H7 (cell line): ENCODE data around the gene FAM131B. TPM values are rescaled to one million over a fixed set of nuclear protein-coding genes. Genes with fewer than 3 reads are reported as not detected.
"Not testable (repeated sequence)": the region's sequence is repeated elsewhere in the genome, so short reads cannot be mapped to it uniquely, and the experiment has no call there.

Experiments used
- DNase-seq: peaks from one replicate; pipeline ENCODE4 v3.0.0; 2012
- H3K27me3 ChIP-seq: 2 replicates; pipeline ENCODE4 v1.6.0; 2011; ENCODE audit warnings: mild to moderate bottlenecking, low read length; ENCODE audit not compliant: control insufficient read depth, insufficient read depth
- H3K36me3 ChIP-seq: replicated peaks from 2 replicates; pipeline ENCODE4 v1.5.1; 2011; ENCODE audit warnings: low read length; ENCODE audit not compliant: control insufficient read depth, insufficient read depth
- H3K4me3 ChIP-seq: 2 replicates; pipeline ENCODE4 v1.5.1; 2011; ENCODE audit warnings: low read depth, mild to moderate bottlenecking, control low read depth, low read length, moderate library complexity; ENCODE audit not compliant: insufficient read depth
- total RNA-seq: library from RNA; depleted of rRNA; stranded (reverse); fragments of >200 nt; shearing (Covaris generic); gene quantifications from 2 replicates; pipeline ENCODE4 v1.2.3, GENCODE V29; 2014

Gene FAM131B
- total RNA-seq, 1 experiment from 2014 or later = 11.9 TPM

DNA sequence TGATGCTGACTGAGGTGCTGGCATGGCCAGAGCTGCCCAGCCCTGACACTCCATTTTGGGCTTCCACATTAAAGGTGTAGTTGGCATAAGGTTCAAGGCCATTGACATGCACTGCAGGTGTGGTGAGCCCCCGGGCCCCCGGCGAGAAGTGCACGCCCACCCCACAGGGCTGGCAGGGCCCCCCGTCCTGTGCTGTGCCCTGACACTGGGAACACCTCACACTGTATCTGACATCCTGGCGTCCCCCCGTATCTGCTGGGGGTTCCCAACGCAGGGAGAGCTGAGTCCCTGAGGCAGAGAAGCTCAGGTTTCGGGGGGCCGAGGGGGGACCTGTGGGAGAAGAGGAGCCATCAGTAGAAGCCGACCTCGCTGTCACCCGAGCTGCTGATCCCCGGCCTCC lies 36.1 kb upstream of the FAM131B start:
- Histone ChIP-seq H3K36me3 (peaks cover 67% of the 10 kb centered on the region), H3K4me3 (no peak overlapping the region), H3K27me3 (no peaks in the 10 kb centered on the region)
- peak; percentile 49 for DNase-seq

DNA sequence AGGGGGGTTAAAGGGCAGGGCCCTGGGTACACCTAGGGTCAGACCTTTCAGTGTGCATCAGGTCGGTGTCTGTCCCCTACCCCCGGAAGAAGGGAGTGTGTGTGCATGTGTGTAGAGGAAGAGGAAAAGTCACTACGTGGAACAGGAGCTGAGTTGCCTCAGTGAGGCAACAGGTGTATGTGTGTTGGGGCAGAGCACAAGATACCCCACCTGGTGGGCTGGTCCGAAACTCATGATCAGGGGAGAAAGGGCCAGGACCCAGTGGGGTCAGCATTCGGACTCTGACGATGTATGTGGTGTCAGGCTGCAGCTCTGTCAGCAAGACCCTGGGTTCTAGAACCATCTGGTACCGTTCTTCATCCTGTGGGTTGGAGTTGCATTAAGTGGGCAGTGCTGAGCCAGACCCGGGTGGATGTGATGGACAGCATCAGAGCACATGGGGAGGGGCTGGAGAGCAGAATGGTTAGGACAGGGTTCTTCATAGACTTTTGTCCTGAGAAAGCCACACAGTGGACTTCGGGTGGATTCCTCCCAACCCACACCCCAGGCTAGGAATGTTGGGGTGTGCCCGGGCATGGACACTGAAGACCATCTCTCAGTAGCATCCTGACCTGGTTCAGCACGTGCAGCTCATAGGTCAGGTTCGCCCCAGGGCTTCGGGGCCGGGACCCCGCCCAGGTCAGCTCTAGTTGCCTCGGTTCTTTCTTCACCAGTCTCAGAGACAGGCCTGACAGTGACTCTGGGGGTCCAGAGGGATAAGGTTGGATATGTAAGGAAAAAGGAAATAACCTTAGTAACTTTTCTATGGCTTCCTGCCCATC lies 35.4 kb upstream of the FAM131B start:
- peak; percentile 26 for DNase-seq
- Histone ChIP-seq H3K36me3 (peaks cover 70% of the 10 kb centered on the region), H3K27me3 (no peaks in the 10 kb centered on the region), H3K4me3 (no peak overlapping the region)

DNA sequence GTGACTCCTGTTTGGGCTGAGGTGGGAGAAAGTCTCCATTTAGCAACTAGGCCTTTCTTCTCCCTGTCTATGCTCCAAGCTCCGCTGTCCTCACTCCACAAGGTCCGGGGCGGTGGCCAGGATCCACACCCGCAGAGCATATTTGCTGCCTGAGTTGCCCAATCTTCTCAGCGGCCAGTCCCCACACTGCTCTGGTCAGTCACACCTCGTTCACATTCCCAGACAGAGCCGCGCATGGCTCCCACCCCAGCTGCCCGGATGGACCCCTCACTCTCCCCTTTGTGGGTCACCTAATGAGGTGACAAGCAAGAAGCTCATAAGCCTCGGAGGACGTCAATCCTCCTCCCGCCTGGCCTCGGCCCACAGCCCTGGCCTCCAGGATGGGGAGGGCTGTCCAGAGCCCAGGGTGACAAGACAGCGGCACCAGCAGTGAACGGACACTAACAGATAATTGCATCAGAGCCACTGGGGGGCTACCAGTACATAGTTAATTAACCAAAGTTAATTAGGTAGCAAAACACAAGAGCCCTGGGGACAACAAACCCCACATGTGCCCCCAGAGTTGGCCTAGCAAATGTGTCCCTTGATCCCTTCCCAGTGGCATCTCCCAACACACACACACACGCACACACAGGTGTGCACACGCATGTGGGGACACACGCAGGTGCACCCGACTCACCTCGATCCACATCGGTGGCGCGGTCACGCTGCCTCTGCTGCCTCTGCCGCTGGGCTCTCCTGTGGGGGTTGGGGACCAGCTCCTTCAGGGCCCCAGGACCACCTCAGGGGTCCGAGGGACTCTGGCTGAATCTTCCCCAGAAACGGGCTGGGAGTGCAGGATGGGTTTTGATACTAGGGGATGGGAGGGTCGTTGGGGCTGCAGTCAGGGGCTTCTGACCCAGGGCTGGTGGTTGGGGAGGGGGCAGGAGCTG lies 34.4 kb upstream of the FAM131B start:
- DNase-seq = peak; percentile 34
- peaks cover 72% of the 10 kb centered on the region for H3K36me3 ChIP-seq
- H3K4me3 ChIP-seq = no peak overlapping the region
- H3K27me3 ChIP-seq = no peaks in the 10 kb centered on the region

DNA sequence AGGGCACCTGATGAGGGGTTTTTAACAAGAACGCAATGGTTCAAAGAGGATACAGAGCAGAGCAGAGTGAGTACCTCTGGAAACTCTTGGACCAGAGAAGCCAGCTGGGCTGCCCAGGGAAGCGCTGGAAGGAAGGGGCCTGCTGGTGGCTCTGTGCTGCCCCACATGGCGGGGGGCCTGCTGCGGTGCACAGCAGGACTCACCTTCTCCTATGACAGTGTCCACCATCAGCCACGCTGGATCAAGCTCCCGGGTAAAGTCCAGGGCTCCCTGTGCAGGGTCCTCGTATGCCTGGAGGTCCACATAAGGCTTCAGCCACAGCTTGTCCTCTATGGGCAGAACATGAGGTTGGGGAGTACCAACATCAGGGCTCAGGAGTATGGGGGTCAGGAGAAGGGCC lies 33.7 kb upstream of the FAM131B start:
- Histone ChIP-seq H3K36me3 (peaks cover 72% of the 10 kb centered on the region), H3K4me3 (no peak overlapping the region), H3K27me3 (no peaks in the 10 kb centered on the region)
- DNase-seq = peak; percentile 25

DNA sequence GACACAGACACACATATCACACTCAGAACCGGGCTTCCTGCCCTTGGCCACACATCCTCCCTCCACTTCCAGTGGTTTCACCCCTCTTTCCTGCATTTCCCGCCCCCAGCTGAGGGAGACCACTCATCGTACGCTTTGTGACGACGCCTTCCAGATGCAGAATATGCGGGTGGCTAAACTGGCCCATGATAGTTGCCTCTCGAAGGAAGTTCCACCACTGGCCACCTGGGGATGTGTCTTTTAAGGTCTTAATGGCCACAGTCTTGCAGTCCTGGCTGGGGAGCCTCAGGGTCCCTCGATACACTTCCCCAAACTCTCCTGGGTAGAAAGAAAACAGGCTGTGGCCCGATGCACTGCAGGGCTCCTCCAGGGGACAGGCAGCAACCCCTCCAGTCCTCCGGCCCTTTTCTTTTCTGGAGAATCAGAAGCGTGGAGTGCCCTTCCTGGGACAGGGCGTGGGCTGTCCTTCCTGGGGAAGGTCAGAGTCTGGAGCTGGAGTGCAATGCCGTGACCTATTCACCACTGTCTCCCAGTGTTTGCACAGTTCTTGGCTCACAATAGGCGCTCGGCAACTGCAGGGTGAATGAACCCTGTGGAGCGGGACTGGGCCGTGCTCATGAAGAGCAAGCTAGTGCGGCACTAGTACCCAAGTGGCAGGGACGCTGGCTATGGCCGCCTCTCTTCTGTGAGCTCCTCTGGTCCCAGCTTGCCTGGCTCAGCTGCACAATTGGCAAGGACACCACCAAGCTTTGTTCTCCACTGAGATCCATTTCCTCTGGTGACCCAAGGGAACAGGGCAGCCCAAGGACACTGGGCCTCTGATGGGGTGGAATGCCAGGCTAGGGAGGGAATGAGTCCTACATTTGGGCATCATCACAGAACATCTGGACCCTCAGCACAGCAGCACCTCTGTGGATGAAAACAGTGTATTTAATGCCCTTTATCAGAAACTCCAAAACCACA lies 33.0 kb upstream of the FAM131B start:
- no peaks in the 10 kb centered on the region for H3K27me3 ChIP-seq
- H3K4me3 ChIP-seq = no peak overlapping the region
- DNase-seq = peak; percentile 62
- peaks cover 71% of the 10 kb centered on the region for H3K36me3 ChIP-seq

DNA sequence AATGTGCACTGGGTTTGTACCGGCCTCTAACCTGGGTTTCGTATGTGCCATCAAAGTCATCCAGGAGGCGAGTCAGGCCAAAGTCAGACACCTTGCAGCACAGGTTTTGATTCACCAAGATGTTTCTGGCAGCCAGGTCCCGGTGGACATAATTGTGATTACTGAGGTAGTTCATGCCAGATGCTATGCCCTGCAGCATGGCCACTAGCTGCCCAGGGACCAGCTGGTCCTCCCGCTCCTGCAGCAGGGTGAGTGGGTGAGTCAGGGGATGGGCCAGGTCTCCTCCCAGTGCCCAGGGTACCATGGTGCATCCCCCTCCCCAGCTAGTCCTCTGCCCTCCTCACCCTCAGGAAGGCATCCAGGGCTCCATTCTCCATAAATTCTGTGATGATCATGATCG lies 32.3 kb upstream of the FAM131B start:
- Histone ChIP-seq H3K36me3 (peaks cover 69% of the 10 kb centered on the region), H3K4me3 (no peak overlapping the region), H3K27me3 (no peaks in the 10 kb centered on the region)
- DNase-seq = no peak

DNA sequence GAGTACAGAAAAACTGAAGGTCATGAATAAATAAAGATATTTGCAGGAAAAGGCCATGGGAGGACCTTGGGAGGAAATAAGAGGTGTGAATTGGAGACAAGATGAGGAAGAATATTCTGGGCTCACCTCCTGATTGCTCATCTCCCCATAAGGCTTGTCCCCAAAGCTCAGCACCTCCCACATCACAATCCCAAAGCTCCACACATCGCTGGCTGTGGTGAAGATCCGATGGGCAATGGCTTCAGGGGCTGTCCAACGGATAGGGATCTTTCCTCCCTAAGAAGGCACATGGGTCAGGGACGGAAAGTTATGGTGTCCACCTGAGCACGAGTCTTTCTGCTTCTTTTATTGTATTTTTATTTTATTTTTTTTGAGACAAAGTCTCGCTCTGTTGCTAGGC lies 31.6 kb upstream of the FAM131B start:
- no peaks in the 10 kb centered on the region for H3K27me3 ChIP-seq
- DNase-seq = peak; percentile 16
- H3K36me3 ChIP-seq = peaks cover 72% of the 10 kb centered on the region
- no peak overlapping the region for H3K4me3 ChIP-seq

DNA sequence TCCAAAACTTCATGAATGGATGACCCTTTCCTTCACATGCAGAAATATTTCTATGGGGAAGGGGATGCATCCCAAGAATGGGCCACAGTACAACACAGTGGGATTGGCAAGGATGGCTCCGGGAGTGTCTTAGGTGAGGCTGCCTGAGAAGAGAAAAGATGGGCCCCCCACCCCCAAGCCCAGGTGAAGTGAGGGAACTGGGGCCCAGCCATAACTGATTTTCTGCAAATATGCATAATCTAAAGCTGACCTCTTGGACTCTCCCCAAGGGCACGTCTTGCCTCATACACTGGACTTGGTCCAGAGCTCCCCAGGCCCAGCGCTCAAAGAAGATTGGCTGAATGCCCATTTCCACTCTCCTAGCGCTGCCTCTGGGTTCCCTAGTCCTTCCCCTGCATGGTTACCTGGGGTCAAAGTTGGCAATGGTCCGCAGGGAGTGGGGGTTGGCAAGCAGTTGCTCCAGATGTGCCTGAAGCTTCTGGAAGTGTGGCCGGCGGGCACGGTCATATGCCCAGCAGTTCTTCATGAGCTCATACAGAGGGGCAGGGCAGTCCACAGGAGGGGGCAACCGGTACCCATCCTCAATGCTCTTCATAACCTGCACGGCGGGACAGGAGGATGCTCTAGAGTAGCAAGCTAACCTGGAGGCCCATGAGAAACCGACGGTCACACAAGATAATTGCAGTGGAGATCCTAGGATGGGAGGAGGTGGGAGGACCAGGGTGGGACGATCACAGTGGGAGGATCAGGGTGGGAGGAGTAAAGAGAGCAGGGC lies 30.9 kb upstream of the FAM131B start:
- peak; percentile 15 for DNase-seq
- H3K4me3 ChIP-seq = no peak overlapping the region
- no peaks in the 10 kb centered on the region for H3K27me3 ChIP-seq
- peaks cover 70% of the 10 kb centered on the region for H3K36me3 ChIP-seq

DNA sequence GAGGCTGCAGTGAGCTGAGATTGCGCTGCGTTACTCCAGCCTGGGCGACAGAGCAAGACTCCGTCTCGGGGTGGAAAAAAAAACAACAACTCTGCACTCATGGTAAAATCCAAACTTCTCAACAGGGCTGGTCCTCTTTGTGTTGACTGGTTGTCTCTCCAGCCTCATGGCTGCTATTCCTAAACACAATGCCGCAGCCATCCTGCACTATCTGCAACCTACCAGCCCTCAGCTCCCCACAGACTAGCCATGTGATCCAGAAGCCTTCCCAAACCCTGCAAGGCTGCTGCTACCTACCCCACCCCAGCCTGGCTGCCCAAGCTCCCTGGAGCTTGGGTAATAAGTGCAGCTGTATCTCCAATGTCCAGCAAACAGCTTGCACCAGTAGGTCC lies 30.4 kb upstream of the FAM131B start:
- peak; percentile 42 for DNase-seq
- no peaks in the 10 kb centered on the region for H3K27me3 ChIP-seq
- no peak overlapping the region for H3K4me3 ChIP-seq
- peaks cover 71% of the 10 kb centered on the region for H3K36me3 ChIP-seq

DNA sequence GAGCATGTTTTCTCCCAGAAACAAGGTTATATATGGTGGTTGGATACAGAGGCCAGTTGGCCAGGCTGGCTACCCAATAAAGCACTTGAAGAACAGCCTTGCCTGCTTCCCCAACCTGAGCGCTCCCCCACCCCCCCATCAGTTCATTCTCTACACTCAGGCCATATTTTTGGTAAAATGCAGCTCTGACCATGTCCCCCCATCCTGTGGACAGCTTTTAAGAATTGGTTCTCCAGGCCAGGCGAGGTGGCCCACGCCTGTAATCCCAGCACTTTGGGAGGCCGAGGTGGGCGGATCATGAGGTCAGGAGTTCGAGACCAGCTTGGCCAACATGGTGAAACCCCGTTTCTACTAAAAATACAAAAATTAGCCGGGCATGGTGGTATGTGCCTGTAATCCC lies 29.9 kb upstream of the FAM131B start:
- H3K4me3 ChIP-seq, DNase-seq, H3K27me3 ChIP-seq: not testable (repeated sequence)
- H3K36me3 ChIP-seq = peaks cover 70% of the 10 kb centered on the region

DNA sequence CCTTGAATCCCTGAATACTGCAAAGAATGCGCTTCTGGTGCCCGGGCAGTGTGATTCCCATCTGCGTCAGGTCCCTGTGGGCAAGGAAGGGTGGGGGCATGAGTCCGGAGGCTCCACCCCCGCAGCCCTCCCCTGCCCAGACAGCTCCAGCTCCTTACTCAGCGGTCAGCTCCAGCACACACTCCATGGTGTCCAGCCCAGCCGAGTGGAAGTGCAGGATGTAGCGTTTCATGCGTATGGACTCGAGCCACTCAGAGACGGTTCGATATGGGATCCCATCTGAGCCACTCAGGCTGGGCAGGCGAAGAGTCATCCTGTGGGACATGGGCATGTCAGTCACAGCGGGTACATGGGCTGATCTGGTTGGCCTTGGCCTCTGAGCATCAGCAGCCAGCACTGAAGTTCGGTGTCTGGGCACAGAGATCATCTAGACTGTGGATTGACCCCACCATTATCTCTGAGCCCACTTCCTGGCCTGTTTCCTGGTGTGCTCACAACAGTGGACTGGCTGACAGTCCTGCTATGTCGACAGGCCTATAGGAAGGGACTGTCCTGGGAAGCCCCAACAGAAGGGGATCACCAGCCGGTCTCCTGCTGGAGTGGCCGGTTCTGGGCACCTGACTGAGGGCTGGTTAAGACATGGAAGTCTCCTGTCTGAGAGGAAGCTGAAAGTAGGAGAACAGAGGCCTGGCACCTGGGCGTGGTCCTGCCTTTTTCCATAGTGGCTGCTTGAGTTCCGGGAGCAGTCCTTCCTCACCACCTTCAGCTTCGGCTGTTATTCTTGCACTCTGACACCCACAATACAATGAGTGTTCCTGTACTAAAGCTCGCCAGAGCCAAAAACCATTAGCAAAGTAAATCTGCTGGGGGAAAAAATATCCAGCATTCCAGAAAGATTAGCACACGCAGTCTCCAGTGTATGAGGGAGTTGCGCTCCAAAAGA lies 29.2 kb upstream of the FAM131B start:
- peaks cover 68% of the 10 kb centered on the region for H3K36me3 ChIP-seq
- peak; percentile 58 for DNase-seq
- H3K27me3 ChIP-seq = no peaks in the 10 kb centered on the region
- no peak overlapping the region for H3K4me3 ChIP-seq

DNA sequence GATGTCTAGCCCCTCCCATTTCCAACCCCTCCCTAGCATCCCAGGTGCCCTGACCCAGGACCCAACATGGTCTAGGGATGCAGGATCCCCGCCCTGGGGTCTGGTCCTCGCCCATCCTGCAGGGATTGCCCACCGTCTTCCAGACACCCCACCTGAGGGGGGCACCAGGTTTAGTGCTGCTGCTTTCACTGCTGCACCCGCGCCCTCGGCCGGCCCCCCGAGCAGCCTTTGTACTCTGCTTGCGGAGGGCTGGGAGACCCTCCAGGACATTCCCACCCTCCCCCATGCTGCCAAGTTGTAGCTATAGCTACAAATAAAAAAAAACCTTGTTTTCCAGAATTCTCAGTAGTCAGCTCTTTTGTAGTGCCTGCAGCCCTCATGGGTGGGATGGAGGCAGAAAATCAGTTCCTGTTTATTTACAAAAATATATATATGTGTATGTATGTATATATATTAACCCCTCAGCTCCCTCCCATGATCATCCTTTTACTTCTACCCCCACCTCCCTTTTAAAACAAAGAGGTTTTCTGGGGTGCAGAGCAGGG lies 28.3 kb upstream of the FAM131B start:
- Histone ChIP-seq H3K27me3 (no peaks in the 10 kb centered on the region), H3K36me3 (peaks cover 64% of the 10 kb centered on the region), H3K4me3 (no peak overlapping the region)
- peak; percentile 68 for DNase-seq
